ENCODE results near the gene MPZL1. TPM values are rescaled to one million over a fixed set of nuclear protein-coding genes. Genes with fewer than 3 reads are reported as not detected.
A peak's percentile ranks its signal among the peaks of the same experiment; 100 is the strongest.

The MPZL1 gene
- total RNA-seq (2014; rRNA removed; shearing (Covaris generic)) = 42.3 and 55.1 TPM in 2 replicates

- DNase-seq (ENCODE audit: low spot score) = peak; percentile 96
These were observed at the start of gene MPZL1 for GRCh38 chr1:167721617-167722151. TSS of gene MPZL1 (plus strand) at chr1:167721982. CDS start at chr1:167722152, 170 bp downstream.

DNA sequence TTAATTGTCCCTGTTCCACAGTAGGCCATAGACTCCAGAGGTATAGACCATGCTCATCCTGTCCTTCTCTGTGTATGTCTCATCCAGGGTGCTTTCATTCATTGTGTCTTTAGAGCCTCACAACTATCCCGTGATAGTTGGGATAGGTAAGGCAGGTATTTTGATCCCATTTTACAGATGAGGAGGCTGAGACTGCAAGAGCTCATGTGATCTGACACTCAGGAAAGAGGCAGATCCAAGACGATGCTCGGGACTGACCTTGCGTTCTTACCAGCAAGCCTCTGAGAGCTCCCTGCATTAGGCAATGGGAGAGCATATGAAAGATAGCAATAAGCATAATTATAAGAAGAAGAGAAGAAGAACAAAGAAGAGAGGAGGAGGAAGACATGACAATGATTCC, 49.0 kb upstream of the MPZL1 start:
- no peak for DNase-seq (ENCODE audit: low spot score)

DNA sequence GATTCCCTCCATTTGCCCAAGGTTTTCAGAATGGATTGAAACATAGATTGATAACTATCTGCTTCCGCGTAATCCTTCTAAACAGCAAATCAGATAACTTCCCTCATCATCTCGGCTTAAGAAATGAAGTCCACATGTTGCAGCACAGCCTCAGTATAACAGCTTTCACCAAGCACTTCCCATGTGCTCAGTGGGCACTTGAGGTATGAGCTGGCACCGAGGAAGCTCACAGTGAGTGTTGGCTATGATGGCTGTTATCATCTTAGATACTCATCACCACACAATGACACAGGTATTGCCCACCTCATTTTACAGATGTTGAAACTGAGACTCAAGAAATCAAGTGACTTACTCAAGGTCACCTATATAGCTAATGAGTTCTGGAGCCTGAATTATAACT, 48.5 kb upstream of the MPZL1 start:
- DNase-seq (ENCODE audit: low spot score) = no peak

GRCh38 chr1:167674156-167674555, 47.6 kb upstream of the MPZL1 start:
- no peak for DNase-seq (ENCODE audit: low spot score)

DNA sequence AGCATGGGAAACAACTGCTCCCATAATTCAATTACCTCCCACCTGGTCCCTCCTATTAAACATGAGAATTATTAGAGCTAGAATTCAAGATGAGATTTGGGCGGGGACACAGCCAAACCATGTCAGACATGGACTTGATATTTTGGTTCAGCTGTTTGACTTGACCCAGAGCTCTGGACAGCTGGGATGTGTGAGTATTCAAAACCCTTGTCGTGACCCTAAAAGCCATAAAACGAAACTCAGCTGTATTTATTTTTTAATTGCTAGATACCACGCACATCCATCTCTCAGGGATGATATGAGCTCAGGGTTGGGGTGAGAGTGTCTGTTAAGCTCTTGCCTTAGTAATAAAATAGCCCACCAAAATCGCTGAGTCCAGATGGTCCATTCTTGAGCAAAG, 46.3 kb upstream of the MPZL1 start:
- DNase-seq (ENCODE audit: low spot score) = no peak

DNA sequence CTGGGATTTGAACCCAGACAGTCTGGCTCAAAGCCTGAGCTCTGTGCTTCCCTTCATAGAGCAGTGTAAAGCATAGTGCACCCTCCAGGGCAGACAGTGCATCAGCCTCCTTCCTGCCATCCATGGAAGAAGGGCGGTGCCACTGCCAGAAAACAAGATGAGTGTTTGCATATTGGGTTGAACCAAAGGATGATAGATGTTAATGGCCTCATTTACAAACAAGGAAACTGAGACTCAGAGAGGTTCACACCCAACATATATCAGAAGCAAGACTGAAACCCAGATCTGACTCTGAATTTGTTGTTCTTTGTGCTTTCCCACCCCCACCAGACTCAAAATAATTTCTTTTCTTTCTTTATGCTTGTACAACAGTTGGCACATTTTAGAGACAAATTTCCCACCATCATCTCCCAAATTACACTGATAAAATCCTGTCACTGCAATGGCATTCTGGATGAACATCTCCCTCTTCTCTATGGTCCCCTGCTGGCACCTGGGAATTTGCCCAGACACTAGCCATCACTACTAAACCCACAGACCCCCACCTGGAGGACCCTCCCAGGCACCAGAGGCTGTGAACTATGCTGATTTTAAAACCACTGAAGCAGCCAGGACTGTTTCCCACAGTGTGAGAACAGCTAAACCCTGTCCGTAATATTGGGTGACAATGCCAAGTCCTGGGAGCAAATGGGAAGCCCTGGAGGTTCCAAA, 45.4 kb upstream of the MPZL1 start:
- DNase-seq (ENCODE audit: low spot score) = no peak

DNA sequence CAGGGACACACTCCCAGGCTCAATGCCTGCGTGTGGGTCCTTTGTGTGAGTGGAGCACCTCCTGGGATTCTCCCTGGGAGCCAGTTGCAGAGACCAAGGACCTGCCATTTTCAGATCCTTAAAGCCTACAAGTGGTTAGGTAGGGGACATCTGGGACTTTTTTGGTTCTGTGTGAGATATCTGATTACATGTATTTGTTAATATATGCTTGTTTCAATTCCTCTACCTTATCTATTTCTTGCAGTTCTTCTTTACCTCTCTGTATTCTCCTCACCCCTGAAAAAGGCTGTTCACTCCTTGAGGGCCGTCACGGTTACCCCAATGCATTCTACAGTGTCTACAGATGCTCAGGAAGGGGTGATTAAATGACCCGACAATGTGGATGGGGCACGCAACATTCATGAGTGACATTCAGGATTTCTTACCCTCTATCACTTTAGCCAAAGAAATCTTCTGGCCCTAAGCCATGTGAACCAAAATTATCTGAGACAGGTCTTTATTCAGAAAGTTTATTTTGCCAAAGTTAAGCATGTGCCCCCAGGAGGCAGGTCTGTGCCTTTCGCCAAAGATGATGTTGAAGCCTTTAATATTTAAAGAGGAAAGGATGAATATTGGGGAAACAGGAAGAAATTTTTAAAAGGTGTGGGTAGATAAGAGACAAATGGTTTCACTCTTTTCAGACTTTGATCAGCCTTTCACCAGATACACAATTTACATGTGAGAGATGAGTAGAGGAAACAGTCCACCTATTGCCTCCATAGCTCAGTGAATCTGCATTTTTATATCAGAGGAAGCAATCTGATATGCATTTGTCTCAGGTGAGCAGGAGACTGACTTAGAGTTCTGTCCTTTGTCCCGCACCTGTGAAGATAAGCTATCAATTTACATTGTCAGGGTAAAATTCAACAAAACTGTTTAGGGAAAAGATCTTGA, 44.6 kb upstream of the MPZL1 start:
- DNase-seq (ENCODE audit: low spot score) = no peak

DNA sequence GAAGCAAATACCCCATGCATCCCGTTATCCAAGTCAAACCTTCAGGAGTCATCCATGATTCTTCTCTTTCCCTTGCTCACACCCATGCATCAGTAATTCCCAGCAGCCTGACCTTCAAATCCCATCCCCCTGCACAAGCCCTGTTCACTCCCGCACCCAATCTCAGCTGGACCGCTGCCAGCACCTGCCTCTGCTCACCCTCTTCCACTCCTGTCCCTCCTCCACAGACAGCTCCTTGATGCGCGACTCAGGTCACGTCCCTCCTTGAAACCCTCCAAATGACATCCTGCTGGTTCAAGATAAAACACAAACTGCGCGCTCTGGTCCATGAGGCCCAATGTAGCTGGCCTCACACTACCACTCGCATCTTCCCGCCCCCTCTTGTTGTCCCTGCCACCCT, 43.4 kb upstream of the MPZL1 start:
- DNase-seq (ENCODE audit: low spot score) = no peak

DNA sequence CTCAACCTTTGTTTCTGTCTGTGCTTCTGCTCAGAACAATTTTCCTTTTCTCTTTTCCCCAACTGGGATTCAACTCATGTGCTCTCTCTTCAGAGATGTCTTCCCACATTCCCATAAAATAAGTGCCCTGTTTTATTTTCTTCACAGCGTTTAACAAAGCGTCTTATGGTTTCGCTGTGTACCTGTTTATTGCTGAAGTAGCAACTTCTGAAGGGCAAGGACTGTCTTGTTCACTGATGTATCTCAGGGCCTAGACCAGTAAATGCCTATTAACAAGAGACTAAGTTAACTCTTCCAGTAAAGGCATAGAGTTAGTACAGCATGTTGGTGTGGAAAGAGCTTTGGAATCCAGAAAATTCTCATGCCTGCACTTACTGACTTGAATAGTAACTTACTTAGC, 42.9 kb upstream of the MPZL1 start:
- no peak for DNase-seq (ENCODE audit: low spot score)

DNA sequence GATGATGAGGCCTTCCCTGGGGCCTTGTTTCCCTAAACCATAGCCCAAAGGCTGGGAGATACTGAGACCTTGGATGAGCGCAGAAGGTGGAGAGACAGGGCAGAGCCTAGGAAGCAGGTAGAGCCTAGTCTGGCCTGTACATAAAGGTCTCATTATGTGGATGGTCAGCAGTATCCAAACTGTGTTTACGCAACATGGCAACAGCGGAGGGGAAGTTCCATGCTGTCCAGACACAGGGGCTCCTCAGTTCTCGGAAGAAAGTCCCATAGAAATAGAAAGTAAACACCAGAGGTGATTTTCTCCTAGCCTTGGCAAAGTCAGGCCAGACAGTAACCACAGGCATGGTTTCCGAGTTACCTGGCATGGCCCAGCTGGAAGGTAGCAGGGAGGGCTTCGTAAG, 42.1 kb upstream of the MPZL1 start:
- DNase-seq (ENCODE audit: low spot score) = no peak

GRCh38 chr1:167681024-167681423, 40.8 kb upstream of the MPZL1 start:
- DNase-seq (ENCODE audit: low spot score) = no peak

- no peak for DNase-seq (ENCODE audit: low spot score)
These were observed 40.2 kb upstream of the MPZL1 start for GRCh38 chr1:167681451-167682098.

- DNase-seq (ENCODE audit: low spot score) = no peak
These were observed 38.6 kb upstream of the MPZL1 start for GRCh38 chr1:167683226-167683625.

- DNase-seq (ENCODE audit: low spot score) = no peak
These were observed 37.9 kb upstream of the MPZL1 start for GRCh38 chr1:167683641-167684502.

DNA sequence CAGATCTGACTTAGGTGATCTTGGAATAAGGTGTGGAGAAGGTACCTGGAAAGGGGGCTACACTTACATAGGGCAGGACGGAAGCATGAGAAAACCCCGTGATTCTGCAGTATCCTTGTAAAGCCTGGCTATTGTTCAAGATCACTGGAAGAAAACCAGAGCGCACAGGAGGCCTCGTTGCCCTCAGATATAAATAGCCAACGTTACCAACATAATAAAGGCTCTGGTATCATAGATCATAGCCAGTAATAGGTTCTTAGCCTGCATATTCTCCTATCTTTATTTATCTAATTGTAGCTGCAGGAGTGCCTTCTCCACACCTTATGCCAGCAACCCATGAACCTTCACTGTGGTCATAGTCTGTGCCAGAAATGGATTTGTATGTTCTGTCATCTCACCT, 35.9 kb upstream of the MPZL1 start:
- DNase-seq (ENCODE audit: low spot score) = no peak

GRCh38 chr1:167687919-167688519, 33.8 kb upstream of the MPZL1 start:
- DNase-seq (ENCODE audit: low spot score) = peak; percentile 91

- DNase-seq (ENCODE audit: low spot score) = no peak
These were observed 32.2 kb upstream of the MPZL1 start for GRCh38 chr1:167689567-167689920.

- no peak for DNase-seq (ENCODE audit: low spot score)
These were observed 31.7 kb upstream of the MPZL1 start for GRCh38 chr1:167690053-167690452.

- no peak for DNase-seq (ENCODE audit: low spot score)
These were observed 28.2 kb upstream of the MPZL1 start for GRCh38 chr1:167693425-167694045.

DNA sequence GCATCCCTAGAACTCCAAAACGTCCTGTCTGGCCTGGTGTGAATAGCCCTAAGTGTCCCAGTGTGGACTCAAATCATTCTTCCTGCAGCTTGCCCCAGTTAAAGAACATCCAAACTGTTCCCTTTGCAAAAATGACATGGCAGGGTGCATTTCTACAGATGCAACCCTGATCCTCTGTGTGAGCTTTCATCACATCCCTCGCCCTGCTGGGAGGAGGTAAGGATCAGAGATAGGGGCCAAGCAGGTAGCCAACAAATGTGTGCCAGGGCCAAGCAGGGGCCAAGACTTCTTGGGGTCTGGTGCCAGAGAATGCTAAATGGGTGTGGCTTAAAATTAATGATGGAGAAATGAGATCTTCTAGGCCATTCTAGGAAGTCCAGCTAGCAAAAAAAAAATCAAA, 27.1 kb upstream of the MPZL1 start:
- no peak for DNase-seq (ENCODE audit: low spot score)
